ENCODE data around the gene B4GALT5.

DNA sequence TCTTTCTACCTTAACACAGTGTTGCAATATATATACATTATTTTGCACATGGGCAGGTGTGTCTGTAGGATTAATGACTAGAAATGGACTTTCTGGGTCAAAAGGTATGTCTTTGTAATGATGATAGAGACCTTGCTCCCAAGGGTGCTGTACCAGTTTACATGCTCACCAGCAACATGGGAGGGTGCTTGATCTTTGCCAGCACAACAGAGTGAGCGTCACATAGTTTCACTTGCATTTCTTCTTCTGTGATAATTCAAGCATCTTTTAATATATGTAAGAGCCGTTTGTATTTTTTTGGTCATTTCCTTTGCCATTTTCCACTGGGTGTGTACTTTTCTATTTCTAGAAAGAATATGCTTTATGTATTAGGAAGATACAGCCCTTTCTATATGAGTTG, 23.6 kb upstream of the B4GALT5 start:
- TF ChIP-seq, protein P1, sequence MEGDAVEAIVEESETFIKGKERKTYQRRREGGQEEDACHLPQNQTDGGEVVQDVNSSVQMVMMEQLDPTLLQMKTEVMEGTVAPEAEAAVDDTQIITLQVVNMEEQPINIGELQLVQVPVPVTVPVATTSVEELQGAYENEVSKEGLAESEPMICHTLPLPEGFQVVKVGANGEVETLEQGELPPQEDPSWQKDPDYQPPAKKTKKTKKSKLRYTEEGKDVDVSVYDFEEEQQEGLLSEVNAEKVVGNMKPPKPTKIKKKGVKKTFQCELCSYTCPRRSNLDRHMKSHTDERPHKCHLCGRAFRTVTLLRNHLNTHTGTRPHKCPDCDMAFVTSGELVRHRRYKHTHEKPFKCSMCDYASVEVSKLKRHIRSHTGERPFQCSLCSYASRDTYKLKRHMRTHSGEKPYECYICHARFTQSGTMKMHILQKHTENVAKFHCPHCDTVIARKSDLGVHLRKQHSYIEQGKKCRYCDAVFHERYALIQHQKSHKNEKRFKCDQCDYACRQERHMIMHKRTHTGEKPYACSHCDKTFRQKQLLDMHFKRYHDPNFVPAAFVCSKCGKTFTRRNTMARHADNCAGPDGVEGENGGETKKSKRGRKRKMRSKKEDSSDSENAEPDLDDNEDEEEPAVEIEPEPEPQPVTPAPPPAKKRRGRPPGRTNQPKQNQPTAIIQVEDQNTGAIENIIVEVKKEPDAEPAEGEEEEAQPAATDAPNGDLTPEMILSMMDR (IDR thresholded peaks at IDR 0.05; ENCODE audit: insufficient read depth, low read length) = no peak
- TF ChIP-seq POLR2AphosphoS5 (IDR thresholded peaks at IDR 0.05; ENCODE audit: low read depth) (no peak), SPI1 (IDR thresholded peaks at IDR 0.05; ENCODE audit: borderline replicate concordance, low read depth) (no peak), GABPA (IDR thresholded peaks at IDR 0.05; ENCODE audit: low read depth) (no peak)
- TF ChIP-seq, protein P2, sequence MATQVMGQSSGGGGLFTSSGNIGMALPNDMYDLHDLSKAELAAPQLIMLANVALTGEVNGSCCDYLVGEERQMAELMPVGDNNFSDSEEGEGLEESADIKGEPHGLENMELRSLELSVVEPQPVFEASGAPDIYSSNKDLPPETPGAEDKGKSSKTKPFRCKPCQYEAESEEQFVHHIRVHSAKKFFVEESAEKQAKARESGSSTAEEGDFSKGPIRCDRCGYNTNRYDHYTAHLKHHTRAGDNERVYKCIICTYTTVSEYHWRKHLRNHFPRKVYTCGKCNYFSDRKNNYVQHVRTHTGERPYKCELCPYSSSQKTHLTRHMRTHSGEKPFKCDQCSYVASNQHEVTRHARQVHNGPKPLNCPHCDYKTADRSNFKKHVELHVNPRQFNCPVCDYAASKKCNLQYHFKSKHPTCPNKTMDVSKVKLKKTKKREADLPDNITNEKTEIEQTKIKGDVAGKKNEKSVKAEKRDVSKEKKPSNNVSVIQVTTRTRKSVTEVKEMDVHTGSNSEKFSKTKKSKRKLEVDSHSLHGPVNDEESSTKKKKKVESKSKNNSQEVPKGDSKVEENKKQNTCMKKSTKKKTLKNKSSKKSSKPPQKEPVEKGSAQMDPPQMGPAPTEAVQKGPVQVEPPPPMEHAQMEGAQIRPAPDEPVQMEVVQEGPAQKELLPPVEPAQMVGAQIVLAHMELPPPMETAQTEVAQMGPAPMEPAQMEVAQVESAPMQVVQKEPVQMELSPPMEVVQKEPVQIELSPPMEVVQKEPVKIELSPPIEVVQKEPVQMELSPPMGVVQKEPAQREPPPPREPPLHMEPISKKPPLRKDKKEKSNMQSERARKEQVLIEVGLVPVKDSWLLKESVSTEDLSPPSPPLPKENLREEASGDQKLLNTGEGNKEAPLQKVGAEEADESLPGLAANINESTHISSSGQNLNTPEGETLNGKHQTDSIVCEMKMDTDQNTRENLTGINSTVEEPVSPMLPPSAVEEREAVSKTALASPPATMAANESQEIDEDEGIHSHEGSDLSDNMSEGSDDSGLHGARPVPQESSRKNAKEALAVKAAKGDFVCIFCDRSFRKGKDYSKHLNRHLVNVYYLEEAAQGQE (IDR thresholded peaks at IDR 0.05; ENCODE audit: insufficient replicate concordance, low read depth) = no peak
